ENCODE results near the gene HOXB9.

Gene HOXB9

DNA sequence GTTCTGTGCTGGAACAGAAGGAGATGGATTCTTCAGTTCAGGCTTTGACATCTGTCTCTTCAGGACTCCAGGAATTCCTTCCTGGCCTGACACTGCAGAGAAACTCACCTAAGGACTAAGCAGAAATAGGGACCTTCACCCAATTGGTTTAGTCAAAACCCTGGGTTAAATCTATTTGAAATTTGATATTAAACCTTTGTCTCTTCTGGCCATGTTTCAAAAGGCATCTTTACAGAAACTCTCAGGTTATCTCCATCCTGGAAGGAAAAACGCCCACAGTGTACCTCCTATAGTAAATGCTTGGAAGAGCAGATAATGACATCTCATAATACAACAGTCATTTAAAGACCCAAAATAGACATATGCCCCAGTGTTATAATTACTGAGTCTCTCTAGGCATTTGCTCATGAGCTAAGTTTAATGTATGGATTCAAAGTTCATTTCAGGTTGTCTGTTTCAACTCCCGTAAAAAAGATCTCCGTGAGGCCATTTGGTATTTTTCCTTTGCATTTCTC, 42.4 kb downstream of the HOXB9 start:
- no peak for DNase-seq (ENCODE audit: low spot score)

- DNase-seq (ENCODE audit: low spot score), result no peak
Measured at GRCh38 chr17:48582750-48583069, 43.4 kb downstream of the HOXB9 start.

- no peak for DNase-seq (ENCODE audit: low spot score)
Measured at GRCh38 chr17:48579760-48580554, 46.2 kb downstream of the HOXB9 start.

DNA sequence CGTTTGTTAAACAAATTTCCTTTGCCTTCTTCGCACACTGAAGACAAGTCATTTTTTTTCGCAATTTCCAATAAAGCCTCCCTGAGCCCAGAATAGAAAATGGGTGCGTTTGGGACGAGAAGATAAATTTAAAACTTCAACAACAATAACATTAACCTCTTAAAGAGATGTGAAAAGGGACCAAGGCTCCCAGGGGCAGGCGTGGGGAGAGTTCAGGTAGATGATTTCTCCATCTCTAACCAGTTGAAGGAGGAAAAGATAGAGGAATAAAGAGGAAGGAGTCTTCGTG, 46.7 kb downstream of the HOXB9 start:
- DNase-seq (ENCODE audit: low spot score), result no peak

- DNase-seq (ENCODE audit: low spot score), result peak; percentile 6
Measured at GRCh38 chr17:48578616-48579470, 47.3 kb downstream of the HOXB9 start.

- peak; percentile 35 for DNase-seq (ENCODE audit: low spot score)
Measured at GRCh38 chr17:48577946-48578615, 48.1 kb downstream of the HOXB9 start, which contains the start of gene HOXB4. Gene HOXB4 (minus strand): TSS chr17:48578350. CDS start chr17:48578319, 31 bp downstream.

DNA sequence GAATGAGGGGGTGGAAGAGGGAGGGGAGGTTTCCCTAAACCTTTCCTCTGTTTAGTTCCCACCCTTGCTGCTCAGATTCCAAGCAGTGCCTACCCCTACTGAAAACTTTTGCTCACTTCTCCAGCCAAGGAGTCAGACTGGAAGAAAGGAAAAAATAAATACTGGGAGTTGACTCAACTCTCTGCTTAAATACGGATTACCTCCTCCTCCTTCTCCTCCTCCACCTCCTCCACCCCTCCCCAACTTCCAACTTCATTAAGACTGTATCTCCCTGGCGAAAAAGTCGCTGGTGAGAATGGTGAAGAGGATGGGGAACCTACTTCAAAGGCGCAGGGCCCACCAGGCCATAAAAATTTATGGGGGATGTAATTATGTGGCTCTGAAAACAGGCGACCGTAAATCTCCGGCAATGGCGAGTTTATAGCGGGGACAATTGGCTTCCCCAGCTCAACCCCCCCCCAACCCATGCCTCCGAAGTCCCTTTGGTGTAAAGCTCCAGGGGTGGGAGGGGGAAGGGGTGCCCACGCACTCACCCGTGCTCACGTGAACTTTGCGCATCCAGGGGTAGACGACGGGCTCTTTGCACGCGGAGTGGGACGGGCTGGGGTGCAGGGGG, 48.7 kb downstream of the HOXB9 start:
- no peak for DNase-seq (ENCODE audit: low spot score)

GRCh38 chr17:48576479-48577309, 49.5 kb downstream of the HOXB9 start:
- peak; percentile 23 for DNase-seq (ENCODE audit: low spot score)

DNA sequence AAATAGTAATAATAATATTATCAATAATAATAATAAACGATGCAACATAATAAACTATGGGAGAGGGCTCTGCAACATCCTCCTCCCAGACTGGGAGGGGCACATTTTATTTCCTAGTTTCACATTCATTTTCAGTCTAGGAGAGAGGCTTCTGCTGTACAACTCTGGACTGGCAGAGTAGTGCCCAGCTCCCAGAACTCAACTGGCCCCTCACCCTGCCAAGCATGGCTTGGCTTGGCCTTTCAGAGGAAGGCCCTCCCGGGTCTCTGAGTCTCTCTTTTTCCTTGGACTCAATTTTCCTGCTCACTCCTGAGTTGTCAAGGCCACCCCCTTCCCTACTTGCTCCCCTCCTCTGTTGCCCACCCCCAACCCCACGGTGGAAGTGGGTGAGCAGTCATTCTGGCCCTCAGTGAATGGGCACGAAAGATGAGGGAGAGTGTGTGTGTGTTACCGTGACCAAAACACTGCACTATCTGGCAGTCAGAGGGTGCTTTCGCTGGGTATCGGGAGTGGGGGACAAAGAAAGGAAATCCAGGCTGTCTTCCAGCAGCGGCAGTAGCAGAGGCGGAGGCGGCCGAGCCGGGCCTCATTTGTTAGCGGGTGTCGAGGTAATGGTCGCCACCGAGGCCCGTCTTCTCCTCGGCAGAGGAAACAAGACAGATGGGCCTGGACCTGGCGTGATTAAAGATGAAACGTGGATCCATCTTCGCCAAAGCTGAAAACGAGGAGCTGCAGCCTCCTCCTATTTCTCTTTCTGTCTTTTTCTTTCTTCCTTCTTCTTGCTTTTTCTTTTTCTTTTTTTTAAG, 50.3 kb downstream of the HOXB9 start:
- DNase-seq (ENCODE audit: low spot score), result no peak

DNA sequence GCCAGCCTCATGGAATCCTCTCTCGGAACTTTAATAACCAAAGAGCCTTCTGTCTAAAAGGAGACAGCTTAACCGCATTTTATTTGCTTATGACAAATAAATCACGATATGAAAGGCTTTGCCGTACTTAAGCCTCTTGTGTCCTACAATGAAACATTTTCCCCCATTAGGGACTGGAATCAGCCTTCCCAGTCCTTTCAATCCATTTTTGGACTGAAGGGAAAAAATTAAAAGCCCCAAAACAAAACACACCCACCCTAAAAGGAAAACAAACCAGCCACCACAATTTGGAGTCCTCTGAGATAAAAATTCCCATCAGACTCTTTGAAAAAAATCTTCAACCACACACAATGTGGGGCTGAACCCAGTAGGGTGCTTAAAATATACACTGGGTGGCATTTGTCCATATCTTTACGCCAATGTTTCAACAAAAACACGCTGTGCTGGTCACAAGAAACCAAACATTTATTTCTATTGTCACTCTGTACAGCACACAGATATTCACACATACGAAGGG, 51.0 kb downstream of the HOXB9 start:
- DNase-seq (ENCODE audit: low spot score), result no peak

GRCh38 chr17:48574505-48575065, 51.6 kb downstream of the HOXB9 start:
- no peak for DNase-seq (ENCODE audit: low spot score)

GRCh38 chr17:48571826-48572417, 54.2 kb downstream of the HOXB9 start:
- no peak for DNase-seq (ENCODE audit: low spot score)

All from hematopoietic multipotent progenitor cell treated with erythropoietin and hydrocortisone succinate and interleukin-3 and kit ligand, for 17 days (in vitro differentiated cells).